Smooth muscle cell (in vitro differentiated cells): Measurements from ENCODE around the gene APRT. TPM values are rescaled to one million over a fixed set of nuclear protein-coding genes. Genes with fewer than 3 reads are reported as not detected.

Experiments
- DNase-seq: peaks from one replicate; lab custom pipeline; 2025; ENCODE audit not compliant: unreplicated experiment; lab: John Stamatoyannopoulos, UW
- H2AFZ ChIP-seq: fragments of 200-600 bp; sonication (generic); 2 replicates; pipeline ENCODE4 v1.6.0; 2016; ENCODE audit warnings: antibody characterized with exemption, low read depth, mild to moderate bottlenecking
- H3F3A ChIP-seq: fragments of 200-600 bp; sonication (generic); 2 replicates; pipeline ENCODE4 v1.6.0; 2017; ENCODE audit warnings: antibody characterized with exemption, low read depth
- H3K27ac ChIP-seq: fragments of 200-600 bp; sonication (generic); 2 replicates; pipeline ENCODE4 v1.5.1; 2016; ENCODE audit warnings: low read depth, mild to moderate bottlenecking
- H3K27me3 ChIP-seq: fragments of 200-600 bp; sonication (generic); 2 replicates; pipeline ENCODE4 v1.6.1; 2016; ENCODE audit warnings: low read depth, mild to moderate bottlenecking
- H3K36me3 ChIP-seq: fragments of 200-600 bp; sonication (generic); 2 replicates; pipeline ENCODE4 v1.5.1; 2016; ENCODE audit warnings: low read depth
- H3K4me1 ChIP-seq: fragments of 200-600 bp; sonication (generic); 2 replicates; pipeline ENCODE4 v1.5.1; 2016; ENCODE audit warnings: low read depth
- H3K4me2 ChIP-seq: fragments of 200-600 bp; sonication (generic); 2 replicates; pipeline ENCODE4 v1.6.0; 2016; ENCODE audit warnings: mild to moderate bottlenecking
- H3K4me3 ChIP-seq: fragments of 200-600 bp; sonication (generic); 2 replicates; pipeline ENCODE4 v1.5.1; 2016; ENCODE audit warnings: mild to moderate bottlenecking
- H3K79me2 ChIP-seq: fragments of 200-600 bp; sonication (generic); 2 replicates; pipeline ENCODE4 v1.6.0; 2016; ENCODE audit warnings: low read depth, mild to moderate bottlenecking
- H3K9ac ChIP-seq: fragments of 200-600 bp; sonication (generic); 2 replicates; pipeline ENCODE4 v1.6.0; 2016; ENCODE audit warnings: low read depth
- H3K9me3 ChIP-seq: fragments of 200-600 bp; sonication (generic); replicated peaks from 2 replicates; pipeline ENCODE4 v1.5.1; 2016; ENCODE audit warnings: low read depth
- H4K20me1 ChIP-seq: fragments of 200-600 bp; sonication (generic); 2 replicates; pipeline ENCODE4 v1.6.0; 2016; ENCODE audit warnings: low read depth
- WGBS: methylation state at CpG from one replicate; pipeline ENCODE4 v1.1.7; 2016; ENCODE audit warnings: low lambda C conversion rate; 5-methylcytosine and 5-hydroxymethylcytosine counted together
- polyA plus RNA-seq: library from polyadenylated mRNA; unstranded; fragments of >200 nt; fragmentation: Nextera tagmentation; extraction: Ambion mirVana; gene quantifications from 2 replicates; pipeline ENCODE4 v1.2.1, GENCODE V29; 2016
- total RNA-seq: library from RNA; depleted of rRNA; stranded (reverse); fragments of >200 nt; gene quantifications from 2 replicates; pipeline ENCODE4 v1.2.3, GENCODE V29; 2014
- TF ChIP-seq, protein P1 (sequence below): fragments of 200-600 bp; sonication (generic); IDR thresholded peaks from 2 replicates; pipeline ENCODE4 v1.5.1; 2017; ENCODE audit warnings: borderline replicate concordance, mild to moderate bottlenecking, antibody characterized with exemption; ENCODE audit not compliant: insufficient read depth, poor library complexity, severe bottlenecking

APRT gene
- total and polyA plus RNA-seq, 2 experiments from 2014 or later, result 143 to 200 TPM

DNA sequence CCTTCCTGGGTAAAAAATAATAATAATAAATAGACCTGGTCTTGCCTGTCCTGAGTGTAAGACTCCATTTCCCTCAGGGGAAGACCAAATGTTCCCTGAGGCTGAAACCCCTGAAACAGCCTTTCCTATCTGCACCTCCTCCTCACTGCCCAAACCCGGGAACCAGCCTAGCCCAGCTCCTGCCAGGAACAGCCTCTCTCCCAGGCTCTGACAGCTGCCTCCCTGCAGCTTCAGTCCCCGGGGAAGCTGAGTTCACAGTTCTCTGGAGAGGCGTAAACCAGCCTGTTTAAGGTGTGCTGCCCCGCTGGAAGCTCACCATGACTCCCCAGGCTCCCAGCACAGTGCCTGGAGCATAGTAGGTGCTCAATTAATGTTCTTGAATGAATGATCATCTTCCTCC, 15.4 kb downstream of the APRT start:
- TF ChIP-seq, protein P1, sequence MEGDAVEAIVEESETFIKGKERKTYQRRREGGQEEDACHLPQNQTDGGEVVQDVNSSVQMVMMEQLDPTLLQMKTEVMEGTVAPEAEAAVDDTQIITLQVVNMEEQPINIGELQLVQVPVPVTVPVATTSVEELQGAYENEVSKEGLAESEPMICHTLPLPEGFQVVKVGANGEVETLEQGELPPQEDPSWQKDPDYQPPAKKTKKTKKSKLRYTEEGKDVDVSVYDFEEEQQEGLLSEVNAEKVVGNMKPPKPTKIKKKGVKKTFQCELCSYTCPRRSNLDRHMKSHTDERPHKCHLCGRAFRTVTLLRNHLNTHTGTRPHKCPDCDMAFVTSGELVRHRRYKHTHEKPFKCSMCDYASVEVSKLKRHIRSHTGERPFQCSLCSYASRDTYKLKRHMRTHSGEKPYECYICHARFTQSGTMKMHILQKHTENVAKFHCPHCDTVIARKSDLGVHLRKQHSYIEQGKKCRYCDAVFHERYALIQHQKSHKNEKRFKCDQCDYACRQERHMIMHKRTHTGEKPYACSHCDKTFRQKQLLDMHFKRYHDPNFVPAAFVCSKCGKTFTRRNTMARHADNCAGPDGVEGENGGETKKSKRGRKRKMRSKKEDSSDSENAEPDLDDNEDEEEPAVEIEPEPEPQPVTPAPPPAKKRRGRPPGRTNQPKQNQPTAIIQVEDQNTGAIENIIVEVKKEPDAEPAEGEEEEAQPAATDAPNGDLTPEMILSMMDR, result no peak
- Histone ChIP-seq H3K36me3 (no peaks in the 10 kb centered on the region), H3K4me2 (no peak overlapping the region), H3K9ac (no peak overlapping the region), H3F3A (no peaks in the 10 kb centered on the region), H3K79me2 (no peaks in the 10 kb centered on the region), H3K4me3 (no peak overlapping the region), H3K4me1 (no peaks in the 10 kb centered on the region), H4K20me1 (no peaks in the 10 kb centered on the region), H3K27me3 (no peaks in the 10 kb centered on the region), H3K9me3 (no peaks in the 10 kb centered on the region), H3K27ac (no peak overlapping the region), H2AFZ (no peak overlapping the region)
- DNase-seq, result no peak
- 90% methylated on average over 4 of the region's 4 CpGs for WGBS

DNA sequence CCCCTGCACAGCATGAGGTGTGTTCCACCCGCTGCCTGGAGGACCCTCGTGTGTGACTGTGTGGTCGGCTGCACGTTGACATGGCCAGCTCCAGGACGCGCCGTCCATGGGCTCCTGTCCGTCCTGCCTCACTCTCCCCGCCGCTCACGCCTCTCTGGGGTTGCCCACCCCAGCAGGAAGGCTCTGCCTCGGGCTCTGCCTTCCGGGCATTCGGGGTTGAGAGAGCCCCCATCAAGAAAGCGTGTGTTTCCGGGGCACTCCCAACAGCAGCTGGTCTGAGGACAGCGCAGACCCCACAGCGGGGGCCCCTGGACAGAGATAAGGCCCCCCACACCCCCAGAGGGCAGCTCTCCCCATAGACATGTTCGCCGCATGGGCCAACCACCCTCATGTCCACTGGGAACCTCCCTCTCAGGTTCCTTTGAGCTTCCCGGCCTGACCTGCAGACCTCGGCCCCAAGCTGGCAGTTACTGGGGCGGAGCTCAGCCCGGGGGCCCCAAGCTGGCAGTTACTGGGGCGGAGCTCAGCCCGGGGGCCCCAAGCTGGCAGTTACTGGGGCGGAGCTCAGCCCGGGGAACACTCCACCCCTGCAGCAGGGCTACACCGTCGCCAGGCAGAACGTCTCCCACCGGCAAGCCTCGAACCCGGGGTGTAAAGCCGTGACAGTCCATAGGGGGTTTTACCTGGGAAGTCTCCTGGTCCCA, 18.3 kb downstream of the APRT start:
- TF ChIP-seq, protein P1, result no peak
- Histone ChIP-seq H4K20me1 (no peaks in the 10 kb centered on the region), H3K9me3 (no peaks in the 10 kb centered on the region), H3K9ac (no peak overlapping the region), H3K27ac (no peak overlapping the region), H3K4me1 (peaks cover 8% of the 10 kb centered on the region), H2AFZ (no peak overlapping the region), H3K36me3 (no peaks in the 10 kb centered on the region), H3K4me2 (no peak overlapping the region), H3K4me3 (no peak overlapping the region), H3K27me3 (no peaks in the 10 kb centered on the region), H3K79me2 (no peaks in the 10 kb centered on the region), H3F3A (no peaks in the 10 kb centered on the region)
- DNase-seq, result no peak
- WGBS, result 83% methylated on average over 35 of the region's 35 CpGs

DNA sequence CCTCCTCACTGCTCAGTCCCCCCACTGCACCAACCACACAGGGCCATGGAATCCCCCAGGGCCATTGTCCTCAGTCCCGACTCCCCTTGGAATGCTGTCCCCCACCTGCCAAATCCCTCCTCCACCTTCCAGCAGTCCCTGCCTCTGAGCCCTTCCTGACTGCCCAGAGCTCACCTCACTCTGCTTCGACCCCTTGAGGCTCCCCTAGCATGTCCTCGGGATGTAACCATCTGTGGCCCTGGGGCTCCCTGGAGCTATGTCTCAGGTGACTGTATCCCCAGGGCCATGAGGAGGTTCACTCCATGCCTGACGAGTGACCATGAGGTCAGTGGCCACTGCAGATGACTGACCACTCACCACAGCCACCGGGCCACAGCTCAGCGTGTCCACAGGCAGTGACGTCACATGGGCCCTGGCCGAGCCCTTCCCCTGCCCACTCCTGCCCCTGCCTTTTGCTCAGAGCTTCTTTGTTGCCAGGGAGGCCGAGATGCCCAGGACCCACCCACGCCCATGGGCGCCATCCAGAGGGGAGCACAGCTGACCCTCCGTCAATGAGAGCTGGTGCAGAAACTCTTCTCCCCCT, 19.0 kb downstream of the APRT start:
- Histone ChIP-seq H3K4me2 (no peak overlapping the region), H3K9me3 (no peaks in the 10 kb centered on the region), H3K36me3 (no peaks in the 10 kb centered on the region), H3K4me1 (peaks cover 8% of the 10 kb centered on the region), H2AFZ (no peak overlapping the region), H3K9ac (no peak overlapping the region), H3K27ac (no peak overlapping the region), H3F3A (no peaks in the 10 kb centered on the region), H3K4me3 (no peak overlapping the region), H4K20me1 (no peaks in the 10 kb centered on the region), H3K27me3 (no peaks in the 10 kb centered on the region), H3K79me2 (no peaks in the 10 kb centered on the region)
- WGBS, result 94% methylated on average over 12 of the region's 12 CpGs
- TF ChIP-seq, protein P1, result no peak
- no peak for DNase-seq
